WI38 (cell line): ENCODE measurements around the gene IER2.

Experiments
- H3K4me3 ChIP-seq: 2 replicates; pipeline ENCODE4 v1.5.1; 2011; ENCODE audit warnings: low read depth, mild to moderate bottlenecking, control low read depth, low read length
- TF ChIP-seq, protein P1 (sequence below): IDR thresholded peaks from 2 replicates; pipeline ENCODE4 v1.5.1; 2012; ENCODE audit warnings: low read depth, mild to moderate bottlenecking, control low read depth, low read length

IER2 gene

GRCh38 chr19:13120817-13121216 is 29.4 kb upstream of the IER2 start:
- H3K4me3 ChIP-seq, result peak overlapping the region; percentile 73
- TF ChIP-seq, protein P1, sequence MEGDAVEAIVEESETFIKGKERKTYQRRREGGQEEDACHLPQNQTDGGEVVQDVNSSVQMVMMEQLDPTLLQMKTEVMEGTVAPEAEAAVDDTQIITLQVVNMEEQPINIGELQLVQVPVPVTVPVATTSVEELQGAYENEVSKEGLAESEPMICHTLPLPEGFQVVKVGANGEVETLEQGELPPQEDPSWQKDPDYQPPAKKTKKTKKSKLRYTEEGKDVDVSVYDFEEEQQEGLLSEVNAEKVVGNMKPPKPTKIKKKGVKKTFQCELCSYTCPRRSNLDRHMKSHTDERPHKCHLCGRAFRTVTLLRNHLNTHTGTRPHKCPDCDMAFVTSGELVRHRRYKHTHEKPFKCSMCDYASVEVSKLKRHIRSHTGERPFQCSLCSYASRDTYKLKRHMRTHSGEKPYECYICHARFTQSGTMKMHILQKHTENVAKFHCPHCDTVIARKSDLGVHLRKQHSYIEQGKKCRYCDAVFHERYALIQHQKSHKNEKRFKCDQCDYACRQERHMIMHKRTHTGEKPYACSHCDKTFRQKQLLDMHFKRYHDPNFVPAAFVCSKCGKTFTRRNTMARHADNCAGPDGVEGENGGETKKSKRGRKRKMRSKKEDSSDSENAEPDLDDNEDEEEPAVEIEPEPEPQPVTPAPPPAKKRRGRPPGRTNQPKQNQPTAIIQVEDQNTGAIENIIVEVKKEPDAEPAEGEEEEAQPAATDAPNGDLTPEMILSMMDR, result no peak

DNA sequence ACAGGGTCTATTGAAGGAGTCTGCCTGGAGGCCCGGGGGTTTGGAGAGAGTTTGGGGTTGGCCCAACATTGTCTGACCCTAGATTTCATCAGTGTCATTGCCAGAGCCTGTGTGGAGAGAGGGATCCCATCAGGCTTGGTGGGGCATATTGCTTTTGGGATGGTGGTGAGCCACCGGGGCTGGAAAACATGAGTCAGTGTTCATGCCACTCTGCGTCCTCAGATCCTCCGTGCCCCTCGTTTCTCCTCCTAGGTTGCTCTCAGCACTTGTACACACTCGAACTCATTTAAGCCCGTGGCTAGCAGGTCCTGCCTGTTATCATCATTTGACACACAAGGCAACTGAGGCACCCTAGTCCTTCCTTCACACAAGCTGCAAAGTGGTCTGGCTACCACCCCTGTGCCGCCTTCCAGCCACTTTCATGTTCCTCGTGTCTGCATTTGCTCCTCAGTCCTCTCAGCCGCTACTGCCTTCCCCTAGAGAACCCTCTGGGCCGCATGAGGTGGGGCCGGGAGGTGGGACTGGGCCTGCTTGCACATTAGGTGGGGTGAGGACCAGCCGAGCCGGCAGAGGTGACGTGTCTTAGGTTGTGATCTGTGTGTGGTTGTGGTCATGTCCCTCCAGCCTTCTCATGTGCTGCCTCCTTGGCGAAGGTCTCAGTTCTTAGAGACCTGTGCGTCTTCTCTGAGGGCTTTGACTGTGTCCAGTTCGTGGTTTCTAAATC is 28.5 kb upstream of the IER2 start:
- TF ChIP-seq, protein P1, result no peak
- H3K4me3 ChIP-seq, result peak overlapping the region; percentile 31

GRCh38 chr19:13122275-13122878 is 27.8 kb upstream of the IER2 start:
- TF ChIP-seq, protein P1, result no peak
- no peak overlapping the region for H3K4me3 ChIP-seq

GRCh38 chr19:13122980-13123957 is 26.9 kb upstream of the IER2 start:
- TF ChIP-seq, protein P1, result no peak

DNA sequence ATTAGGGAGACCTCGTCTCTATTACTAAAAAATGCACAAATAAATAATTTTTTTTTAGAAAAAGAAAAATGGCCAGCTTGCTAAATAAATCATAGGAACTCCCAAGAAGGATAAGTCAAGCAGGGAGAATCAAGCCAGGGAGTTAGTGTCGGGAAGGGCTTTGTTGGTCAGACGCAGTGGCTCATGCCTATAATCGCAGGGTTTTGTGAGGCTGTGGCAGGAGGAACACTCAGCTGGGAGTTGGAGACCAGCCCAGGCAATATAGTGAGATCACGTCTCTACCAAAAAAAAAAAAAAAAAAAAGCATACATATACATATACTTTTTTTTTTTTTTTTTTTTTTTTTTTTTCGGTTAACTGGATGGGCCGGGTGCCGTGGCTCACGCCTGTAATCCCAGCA is 23.2 kb upstream of the IER2 start:
- no peak overlapping the region for H3K4me3 ChIP-seq
- TF ChIP-seq, protein P1, result no peak

More at GRCh38 chr19:13122980-13123957, 26.9 kb upstream of the IER2 start:
- H3K4me3 ChIP-seq, result no peak overlapping the region

- no peak overlapping the region for H3K4me3 ChIP-seq
- TF ChIP-seq, protein P1, result no peak
Measured at GRCh38 chr19:13127811-13128575, 22.2 kb upstream of the IER2 start.
